ENCODE data around the gene STIMATE. TPM values are rescaled to one million over a fixed set of nuclear protein-coding genes. Genes with fewer than 3 reads are reported as not detected.

STIMATE gene
- total RNA-seq, 1 donor from 2014 or later = 8.9 TPM

DNA sequence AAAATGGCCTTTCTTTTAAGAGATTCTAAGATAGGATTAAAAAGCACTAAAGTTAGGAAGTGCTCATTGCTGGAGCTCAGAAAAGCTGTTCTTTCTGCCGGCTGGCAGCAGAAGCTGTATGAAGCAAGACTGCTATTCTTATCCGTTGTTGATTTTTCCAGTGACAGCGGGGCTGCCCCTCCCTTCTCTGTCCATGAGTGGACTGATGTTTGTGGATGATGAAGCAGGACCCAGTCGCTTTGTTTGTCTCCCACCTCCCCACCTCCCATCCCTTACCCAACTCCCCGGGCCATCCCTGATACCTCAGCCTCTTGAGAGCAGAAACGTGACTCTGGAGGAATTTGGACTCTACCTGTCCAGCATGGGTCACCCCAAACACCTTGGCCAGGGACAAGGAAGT is 52.2 kb downstream of the STIMATE start:
- Histone ChIP-seq H3K4me1 (ENCODE audit: control insufficient read depth in 3 of 3, insufficient read depth in 3 of 3, low read length in 3 of 3) (peaks cover 77 to 98% (median 95%) of the 10 kb centered on the region in 3 donors), H3K4me3 (ENCODE audit: low read length in 3 of 3) (peak overlapping the region; percentile 45 to 54 (median 49))

DNA sequence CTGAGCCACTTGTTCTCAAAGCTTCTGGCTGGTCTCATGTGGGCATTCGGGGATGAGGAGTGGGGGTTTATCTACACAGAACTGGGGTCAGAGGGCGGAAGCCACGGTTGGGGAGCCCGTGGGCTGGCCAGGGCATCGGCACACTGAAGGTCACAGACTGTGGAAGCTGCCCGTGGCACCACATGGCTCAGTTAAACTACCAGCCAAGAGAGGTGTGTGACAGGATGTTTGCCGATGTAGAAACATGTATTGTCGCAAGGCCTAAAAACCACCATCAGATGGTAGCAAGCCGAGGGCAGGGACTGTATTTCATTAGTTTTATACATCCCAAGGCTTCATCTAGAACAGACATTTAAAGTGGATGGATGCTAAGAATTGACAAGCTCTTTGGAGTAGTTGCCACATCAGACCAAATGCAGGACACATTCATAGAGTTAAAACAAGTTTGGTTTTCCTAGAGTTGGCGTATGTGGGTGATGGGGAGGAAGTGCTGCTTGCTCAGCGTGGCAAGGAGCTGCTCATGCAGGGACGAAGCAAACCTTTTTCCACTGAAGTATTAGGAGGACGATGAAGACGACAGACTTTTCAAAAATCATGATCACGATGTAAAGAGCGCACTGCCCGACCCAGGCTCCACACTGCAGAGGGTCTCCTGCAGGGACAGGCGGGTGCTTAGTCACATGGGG is 52.9 kb downstream of the STIMATE start:
- H3K4me1 ChIP-seq (ENCODE audit: control insufficient read depth in 3 of 3, insufficient read depth in 3 of 3, low read length in 3 of 3) = peaks cover 78 to 97% (median 94%) of the 10 kb centered on the region in 3 donors
- H3K9me3 ChIP-seq (ENCODE audit: control insufficient read depth in 3 of 3, low read length in 3 of 3) = no peaks in the 10 kb centered on the region
- peak overlapping the region; percentile 36 to 74 (median 64) for H3K9ac ChIP-seq (ENCODE audit: low read depth in 1 of 3, low read length in 3 of 3)
- peaks cover 7 to 24% (median 16%) of the 10 kb centered on the region in 3 donors for H3K36me3 ChIP-seq (ENCODE audit: control insufficient read depth in 3 of 3, insufficient read depth in 3 of 3, low read length in 3 of 3)
- no peaks in the 10 kb centered on the region for H3K27me3 ChIP-seq (ENCODE audit: control insufficient read depth in 3 of 3, insufficient read depth in 3 of 3, low read length in 3 of 3)
- peak overlapping the region in 2 of 3 donors; percentile 1 to 35 for H3K4me3 ChIP-seq (ENCODE audit: low read length in 3 of 3)
- H3K27ac ChIP-seq (ENCODE audit: low read depth, low read length) = peak overlapping the region; percentile 97

More for the DNA sequence above, 52.2 kb downstream of the STIMATE start:
- H3K9me3 ChIP-seq (ENCODE audit: control insufficient read depth in 3 of 3, low read length in 3 of 3) = no peaks in the 10 kb centered on the region
- H3K27me3 ChIP-seq (ENCODE audit: control insufficient read depth in 3 of 3, insufficient read depth in 3 of 3, low read length in 3 of 3) = no peaks in the 10 kb centered on the region
- H3K27ac ChIP-seq (ENCODE audit: low read depth, low read length) = peak overlapping the region; percentile 97
- peak overlapping the region; percentile 61 to 74 (median 64) for H3K9ac ChIP-seq (ENCODE audit: low read depth in 1 of 3, low read length in 3 of 3)
- H3K36me3 ChIP-seq (ENCODE audit: control insufficient read depth in 3 of 3, insufficient read depth in 3 of 3, low read length in 3 of 3) = peaks cover 10 to 29% (median 19%) of the 10 kb centered on the region in 3 donors

DNA sequence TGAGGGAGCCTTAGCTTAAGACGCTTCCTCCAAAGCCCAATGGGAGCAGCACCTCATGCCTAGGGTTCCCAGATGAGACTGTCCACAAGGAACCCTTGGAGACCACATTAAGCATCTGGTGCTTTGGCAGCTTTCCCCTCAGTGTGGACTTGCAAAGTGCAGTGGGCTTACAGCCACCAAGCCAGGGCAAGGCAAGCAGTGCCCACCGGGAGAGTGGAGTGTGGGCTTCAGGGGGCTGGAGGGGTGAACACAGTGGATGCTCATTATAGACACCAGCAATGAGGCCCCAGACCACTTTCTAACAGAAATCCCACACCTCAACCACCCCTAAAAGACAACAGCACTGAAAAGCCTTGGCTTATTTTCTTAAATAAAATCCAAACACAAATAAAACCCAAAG is 53.5 kb downstream of the STIMATE start:
- Histone ChIP-seq H3K27me3 (ENCODE audit: control insufficient read depth in 3 of 3, insufficient read depth in 3 of 3, low read length in 3 of 3) (no peaks in the 10 kb centered on the region), H3K36me3 (ENCODE audit: control insufficient read depth in 3 of 3, insufficient read depth in 3 of 3, low read length in 3 of 3) (peaks cover 2 to 18% (median 15%) of the 10 kb centered on the region in 3 donors), H3K4me1 (ENCODE audit: control insufficient read depth in 3 of 3, insufficient read depth in 3 of 3, low read length in 3 of 3) (peaks cover 78 to 97% (median 94%) of the 10 kb centered on the region in 3 donors), H3K9me3 (ENCODE audit: control insufficient read depth in 3 of 3, low read length in 3 of 3) (no peaks in the 10 kb centered on the region), H3K4me3 (ENCODE audit: low read length in 3 of 3) (peak overlapping the region in 1 of 3 donors; percentile 35), H3K27ac (ENCODE audit: low read depth, low read length) (peak overlapping the region; percentile 97), H3K9ac (ENCODE audit: low read depth in 1 of 3, low read length in 3 of 3) (peak overlapping the region; percentile 36 to 69 (median 40))

DNA sequence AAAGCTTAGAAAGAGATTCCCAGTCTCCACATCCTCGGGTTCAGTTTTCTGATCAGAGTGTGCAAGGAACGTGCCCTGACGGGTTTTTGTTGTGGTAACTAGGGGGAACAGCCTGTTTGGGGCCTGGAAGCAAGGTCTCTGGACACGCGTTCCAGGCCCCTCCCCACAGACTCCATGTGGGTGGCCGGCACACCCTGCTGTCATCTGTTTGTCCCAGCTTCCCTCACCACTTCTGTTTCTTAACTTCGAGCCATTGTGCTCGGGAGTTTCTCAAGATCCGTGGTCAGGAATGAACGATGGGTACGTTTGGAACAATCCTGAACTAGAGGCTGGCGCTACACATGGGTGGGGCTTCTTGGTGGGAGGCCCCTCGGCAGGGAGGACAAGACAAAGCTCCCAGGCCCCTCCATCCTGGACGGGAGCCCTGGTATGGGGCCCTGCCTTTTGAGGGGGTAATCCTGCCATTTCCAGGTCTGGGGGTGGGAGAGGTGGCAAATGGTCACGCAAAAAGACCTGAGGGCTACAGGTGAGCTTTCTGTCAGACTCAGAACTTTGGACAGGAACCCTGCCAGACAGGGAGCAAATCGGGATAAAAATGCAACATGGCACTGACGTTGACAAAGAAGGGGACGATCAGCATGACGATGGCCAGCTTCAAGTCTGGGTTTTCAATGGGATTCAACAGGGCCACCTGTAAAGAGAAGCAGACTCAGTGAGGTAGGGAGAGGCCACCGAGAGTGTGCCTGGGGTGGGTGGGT is 54.1 kb downstream of the STIMATE start:
- peak overlapping the region; percentile 97 for H3K27ac ChIP-seq (ENCODE audit: low read depth, low read length)
- H3K9ac ChIP-seq (ENCODE audit: low read depth in 1 of 3, low read length in 3 of 3) = peak overlapping the region in 2 of 3 donors; percentile 50 to 99
- H3K36me3 ChIP-seq (ENCODE audit: control insufficient read depth in 3 of 3, insufficient read depth in 3 of 3, low read length in 3 of 3) = peaks cover 2 to 20% (median 15%) of the 10 kb centered on the region in 3 donors
- H3K9me3 ChIP-seq (ENCODE audit: control insufficient read depth in 3 of 3, low read length in 3 of 3) = no peaks in the 10 kb centered on the region
- no peaks in the 10 kb centered on the region for H3K27me3 ChIP-seq (ENCODE audit: control insufficient read depth in 3 of 3, insufficient read depth in 3 of 3, low read length in 3 of 3)
- peaks cover 78 to 97% (median 94%) of the 10 kb centered on the region in 3 donors for H3K4me1 ChIP-seq (ENCODE audit: control insufficient read depth in 3 of 3, insufficient read depth in 3 of 3, low read length in 3 of 3)
- no peak overlapping the region for H3K4me3 ChIP-seq (ENCODE audit: low read length in 3 of 3)

DNA sequence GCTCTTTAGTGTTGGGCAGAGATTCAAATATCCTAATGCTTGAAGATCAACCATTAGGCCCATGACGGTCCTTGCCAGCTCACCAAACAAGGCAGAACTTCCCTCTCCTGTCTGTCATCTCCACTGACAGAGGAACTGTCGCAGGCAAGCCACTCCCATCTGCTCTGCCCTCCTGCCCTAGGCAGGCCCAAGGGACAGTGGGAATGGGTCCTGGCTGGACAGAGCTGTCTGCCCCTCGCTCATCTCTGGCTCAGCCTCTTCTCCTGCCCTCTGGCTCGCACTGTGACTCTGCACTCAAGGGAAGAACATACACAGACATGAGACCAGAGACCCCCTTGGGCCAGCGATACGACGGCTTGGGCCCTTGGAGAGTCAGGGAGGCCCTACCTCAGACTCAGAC is 54.9 kb downstream of the STIMATE start:
- peak overlapping the region in 2 of 3 donors; percentile 22 to 92 for H3K4me3 ChIP-seq (ENCODE audit: low read length in 3 of 3)
- H3K9ac ChIP-seq (ENCODE audit: low read depth in 1 of 3, low read length in 3 of 3) = peak overlapping the region; percentile 48 to 99 (median 50)
- peaks cover 2 to 18% (median 17%) of the 10 kb centered on the region in 3 donors for H3K36me3 ChIP-seq (ENCODE audit: control insufficient read depth in 3 of 3, insufficient read depth in 3 of 3, low read length in 3 of 3)
- no peaks in the 10 kb centered on the region for H3K9me3 ChIP-seq (ENCODE audit: control insufficient read depth in 3 of 3, low read length in 3 of 3)
- H3K27me3 ChIP-seq (ENCODE audit: control insufficient read depth in 3 of 3, insufficient read depth in 3 of 3, low read length in 3 of 3) = no peaks in the 10 kb centered on the region
- H3K4me1 ChIP-seq (ENCODE audit: control insufficient read depth in 3 of 3, insufficient read depth in 3 of 3, low read length in 3 of 3) = peaks cover 82 to 97% (median 94%) of the 10 kb centered on the region in 3 donors
- peak overlapping the region; percentile 97 for H3K27ac ChIP-seq (ENCODE audit: low read depth, low read length)

DNA sequence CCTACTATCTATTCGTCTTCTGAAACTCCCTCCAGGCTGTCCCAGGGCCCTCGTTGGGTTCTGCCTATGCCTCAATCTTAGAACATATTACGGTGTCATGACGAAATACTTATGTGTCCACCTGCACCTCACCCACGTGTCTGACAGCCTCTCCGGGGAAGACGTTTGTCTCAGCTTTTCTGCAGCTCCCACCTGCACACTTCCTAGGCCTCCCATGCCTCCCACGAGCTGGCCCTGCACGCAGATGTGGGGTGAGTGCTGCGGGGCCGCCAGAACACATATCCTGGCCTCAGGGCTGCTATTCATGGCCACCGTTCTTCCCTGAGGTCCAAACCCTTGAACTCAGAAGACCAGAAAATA is 55.4 kb downstream of the STIMATE start:
- Histone ChIP-seq H3K27ac (ENCODE audit: low read depth, low read length) (peak overlapping the region; percentile 97), H3K9ac (ENCODE audit: low read depth in 1 of 3, low read length in 3 of 3) (peak overlapping the region in 2 of 3 donors; percentile 5 to 99), H3K27me3 (ENCODE audit: control insufficient read depth in 3 of 3, insufficient read depth in 3 of 3, low read length in 3 of 3) (no peaks in the 10 kb centered on the region), H3K9me3 (ENCODE audit: control insufficient read depth in 3 of 3, low read length in 3 of 3) (no peaks in the 10 kb centered on the region), H3K4me1 (ENCODE audit: control insufficient read depth in 3 of 3, insufficient read depth in 3 of 3, low read length in 3 of 3) (peaks cover 87 to 97% (median 95%) of the 10 kb centered on the region in 3 donors), H3K4me3 (ENCODE audit: low read length in 3 of 3) (peak overlapping the region in 2 of 3 donors; percentile 22 to 92), H3K36me3 (ENCODE audit: control insufficient read depth in 3 of 3, insufficient read depth in 3 of 3, low read length in 3 of 3) (peaks cover 2 to 17% (median 17%) of the 10 kb centered on the region in 3 donors)

DNA sequence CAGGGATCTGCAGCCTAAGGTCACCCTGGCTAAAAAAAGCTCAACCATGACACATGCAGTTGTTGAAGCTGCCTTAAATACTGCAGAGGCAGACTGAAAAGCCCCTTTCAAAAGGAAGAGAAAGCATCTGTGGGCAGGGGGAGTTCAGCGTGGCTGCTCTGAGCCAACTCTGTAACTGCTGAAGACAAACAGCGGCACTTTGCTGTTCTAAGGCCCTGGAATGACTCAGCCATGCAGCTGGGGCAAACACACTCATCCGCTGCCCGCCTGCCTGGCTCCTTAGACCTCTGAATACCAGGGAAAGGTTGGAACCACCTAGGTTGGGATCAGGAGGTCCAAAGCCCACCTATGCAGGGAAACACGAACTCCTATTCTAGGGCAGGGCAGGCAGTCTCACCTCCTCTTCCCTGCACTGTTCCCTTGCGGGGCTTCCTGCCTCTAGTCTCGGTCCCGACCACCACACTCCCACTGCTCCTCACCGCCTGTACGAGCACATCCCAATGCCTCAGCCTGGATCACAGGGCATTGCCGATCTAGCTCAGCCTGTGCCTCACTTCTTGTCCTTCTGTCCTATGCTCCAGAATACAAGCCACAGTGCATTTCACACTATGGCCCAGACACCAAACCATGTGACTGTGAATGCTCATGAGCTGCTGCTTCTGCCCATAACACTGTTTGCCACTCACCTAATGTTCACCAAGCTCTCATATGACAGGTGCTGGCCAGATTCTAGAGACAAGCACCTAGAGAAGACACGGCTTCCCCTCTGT is 56.0 kb downstream of the STIMATE start:
- H3K4me3 ChIP-seq (ENCODE audit: low read length in 3 of 3) = peak overlapping the region; percentile 55 to 92 (median 65)
- no peaks in the 10 kb centered on the region for H3K27me3 ChIP-seq (ENCODE audit: control insufficient read depth in 3 of 3, insufficient read depth in 3 of 3, low read length in 3 of 3)
- H3K9me3 ChIP-seq (ENCODE audit: control insufficient read depth in 3 of 3, low read length in 3 of 3) = no peaks in the 10 kb centered on the region
- peaks cover 88 to 97% (median 96%) of the 10 kb centered on the region in 3 donors for H3K4me1 ChIP-seq (ENCODE audit: control insufficient read depth in 3 of 3, insufficient read depth in 3 of 3, low read length in 3 of 3)
- peak overlapping the region; percentile 76 to 99 (median 87) for H3K9ac ChIP-seq (ENCODE audit: low read depth in 1 of 3, low read length in 3 of 3)
- peaks cover 2 to 17% (median 17%) of the 10 kb centered on the region in 3 donors for H3K36me3 ChIP-seq (ENCODE audit: control insufficient read depth in 3 of 3, insufficient read depth in 3 of 3, low read length in 3 of 3)
- peak overlapping the region; percentile 97 for H3K27ac ChIP-seq (ENCODE audit: low read depth, low read length)

DNA sequence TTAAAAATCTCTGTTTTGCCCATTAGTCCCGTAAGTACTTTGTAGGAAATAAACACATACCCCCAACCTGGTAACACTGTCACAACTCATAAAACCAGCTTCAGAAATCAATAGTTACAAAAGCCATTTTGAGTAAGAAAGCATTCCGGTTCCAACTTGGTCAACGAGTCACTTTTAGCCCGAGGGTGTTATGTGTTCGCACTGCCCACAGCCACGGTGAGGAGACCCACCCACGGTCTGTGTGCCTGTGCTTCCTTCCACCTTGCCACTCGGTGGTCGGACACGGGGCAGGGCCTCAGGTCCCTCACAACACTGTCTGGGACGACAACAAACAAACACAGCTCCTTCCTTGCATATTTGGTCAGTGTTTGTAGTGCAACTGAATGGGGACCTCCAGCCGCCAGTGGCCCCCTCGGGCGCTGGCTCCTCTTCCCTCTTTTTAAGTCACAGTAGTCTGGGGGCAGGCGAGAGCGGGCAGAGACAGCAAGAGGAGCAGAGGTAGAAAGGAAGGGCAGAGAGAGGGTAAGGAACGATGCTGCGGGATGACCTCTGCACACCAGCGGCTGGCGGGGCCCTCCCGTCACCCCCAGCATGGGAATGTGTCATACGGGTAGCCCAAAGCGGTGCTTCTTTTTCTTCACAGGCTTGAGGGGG is 57.3 kb downstream of the STIMATE start:
- Histone ChIP-seq H3K4me3 (ENCODE audit: low read length in 3 of 3) (peak overlapping the region; percentile 40 to 92 (median 65)), H3K4me1 (ENCODE audit: control insufficient read depth in 3 of 3, insufficient read depth in 3 of 3, low read length in 3 of 3) (peaks cover 89 to 98% (median 96%) of the 10 kb centered on the region in 3 donors)

DNA sequence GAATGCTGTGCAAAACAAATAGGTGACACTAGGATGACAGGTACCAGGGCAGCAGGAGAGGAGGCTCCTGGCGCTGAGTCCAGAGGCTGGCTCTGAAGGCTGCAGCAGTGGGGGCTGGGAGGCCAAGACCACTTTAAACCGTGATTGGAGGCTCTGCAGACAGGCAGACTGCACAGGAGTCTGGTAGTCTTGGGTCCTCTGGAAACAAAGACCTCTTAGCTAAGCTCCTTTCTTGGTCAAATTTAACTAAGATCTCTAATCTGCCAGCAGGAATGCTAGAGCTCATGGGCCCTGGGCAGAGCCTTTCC is 58.1 kb downstream of the STIMATE start:
- Histone ChIP-seq H3K27me3 (ENCODE audit: control insufficient read depth in 3 of 3, insufficient read depth in 3 of 3, low read length in 3 of 3) (no peaks in the 10 kb centered on the region), H3K4me1 (ENCODE audit: control insufficient read depth in 3 of 3, insufficient read depth in 3 of 3, low read length in 3 of 3) (peaks cover 84 to 96% (median 89%) of the 10 kb centered on the region in 3 donors), H3K36me3 (ENCODE audit: control insufficient read depth in 3 of 3, insufficient read depth in 3 of 3, low read length in 3 of 3) (peaks cover 4 to 20% (median 20%) of the 10 kb centered on the region in 3 donors), H3K27ac (ENCODE audit: low read depth, low read length) (peak overlapping the region; percentile 95), H3K4me3 (ENCODE audit: low read length in 3 of 3) (peak overlapping the region in 1 of 3 donors; percentile 41), H3K9ac (ENCODE audit: low read depth in 1 of 3, low read length in 3 of 3) (peak overlapping the region in 1 of 3 donors; percentile 82), H3K9me3 (ENCODE audit: control insufficient read depth in 3 of 3, low read length in 3 of 3) (no peaks in the 10 kb centered on the region)

More for the DNA sequence above, 57.3 kb downstream of the STIMATE start:
- peaks cover 2 to 17% (median 17%) of the 10 kb centered on the region in 3 donors for H3K36me3 ChIP-seq (ENCODE audit: control insufficient read depth in 3 of 3, insufficient read depth in 3 of 3, low read length in 3 of 3)
- H3K27me3 ChIP-seq (ENCODE audit: control insufficient read depth in 3 of 3, insufficient read depth in 3 of 3, low read length in 3 of 3) = no peaks in the 10 kb centered on the region
- no peaks in the 10 kb centered on the region for H3K9me3 ChIP-seq (ENCODE audit: control insufficient read depth in 3 of 3, low read length in 3 of 3)
- H3K9ac ChIP-seq (ENCODE audit: low read depth in 1 of 3, low read length in 3 of 3) = peak overlapping the region in 2 of 3 donors; percentile 59 to 99
- H3K27ac ChIP-seq (ENCODE audit: low read depth, low read length) = peak overlapping the region; percentile 97
